ENCODE results near the gene FMN2. TPM values are rescaled to one million over a fixed set of nuclear protein-coding genes. Genes with fewer than 3 reads are reported as not detected.

The FMN2 gene
- total RNA-seq, 2 donors from 2014 or later, result 0.26 to 0.33 TPM

DNA sequence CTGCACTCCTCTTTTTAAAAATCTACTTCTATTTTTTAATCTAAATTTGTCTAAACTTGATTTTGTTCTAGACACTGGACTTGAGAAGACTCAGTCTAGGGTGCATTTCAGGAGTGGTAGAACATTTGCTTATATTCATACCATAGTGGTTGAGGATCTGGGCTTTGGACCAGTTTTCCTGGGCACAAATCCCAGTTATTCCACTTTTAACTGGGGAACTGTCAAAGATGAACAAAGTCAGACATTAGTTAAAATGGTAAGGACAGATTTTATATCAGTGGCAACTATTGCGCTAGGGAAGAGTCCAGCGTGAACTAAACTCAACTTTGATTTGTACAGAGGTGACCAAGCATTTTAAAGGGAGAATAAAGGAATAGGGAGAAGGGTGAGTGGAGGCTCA, 102.4 kb downstream of the FMN2 start:
- H3K27me3 ChIP-seq, result no peaks in the 10 kb centered on the region
- TF ChIP-seq POLR2A (IDR thresholded peaks at IDR 0.05), result no peak
- TF ChIP-seq, protein P1, sequence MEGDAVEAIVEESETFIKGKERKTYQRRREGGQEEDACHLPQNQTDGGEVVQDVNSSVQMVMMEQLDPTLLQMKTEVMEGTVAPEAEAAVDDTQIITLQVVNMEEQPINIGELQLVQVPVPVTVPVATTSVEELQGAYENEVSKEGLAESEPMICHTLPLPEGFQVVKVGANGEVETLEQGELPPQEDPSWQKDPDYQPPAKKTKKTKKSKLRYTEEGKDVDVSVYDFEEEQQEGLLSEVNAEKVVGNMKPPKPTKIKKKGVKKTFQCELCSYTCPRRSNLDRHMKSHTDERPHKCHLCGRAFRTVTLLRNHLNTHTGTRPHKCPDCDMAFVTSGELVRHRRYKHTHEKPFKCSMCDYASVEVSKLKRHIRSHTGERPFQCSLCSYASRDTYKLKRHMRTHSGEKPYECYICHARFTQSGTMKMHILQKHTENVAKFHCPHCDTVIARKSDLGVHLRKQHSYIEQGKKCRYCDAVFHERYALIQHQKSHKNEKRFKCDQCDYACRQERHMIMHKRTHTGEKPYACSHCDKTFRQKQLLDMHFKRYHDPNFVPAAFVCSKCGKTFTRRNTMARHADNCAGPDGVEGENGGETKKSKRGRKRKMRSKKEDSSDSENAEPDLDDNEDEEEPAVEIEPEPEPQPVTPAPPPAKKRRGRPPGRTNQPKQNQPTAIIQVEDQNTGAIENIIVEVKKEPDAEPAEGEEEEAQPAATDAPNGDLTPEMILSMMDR (IDR thresholded peaks at IDR 0.05), result no peak
- intact Hi-C loops (cut with DNase I), result no loop called here
- no peak overlapping the region for H3K4me3 ChIP-seq
- no peaks in the 10 kb centered on the region for H3K4me1 ChIP-seq
- DNase-seq (no peak), ATAC-seq (no peak)
- H3K36me3 ChIP-seq (replicated peaks in 1 of 2; ENCODE audit: insufficient read depth in 1 of 2, low read depth in 2 of 2), result no peaks in the 10 kb centered on the region
- no peaks in the 10 kb centered on the region for H3K9me3 ChIP-seq
- 88 to 90% methylated on average over 2 of the region's 2 CpGs for WGBS, 2 donors
- H3K27ac ChIP-seq, result no peak overlapping the region

DNA sequence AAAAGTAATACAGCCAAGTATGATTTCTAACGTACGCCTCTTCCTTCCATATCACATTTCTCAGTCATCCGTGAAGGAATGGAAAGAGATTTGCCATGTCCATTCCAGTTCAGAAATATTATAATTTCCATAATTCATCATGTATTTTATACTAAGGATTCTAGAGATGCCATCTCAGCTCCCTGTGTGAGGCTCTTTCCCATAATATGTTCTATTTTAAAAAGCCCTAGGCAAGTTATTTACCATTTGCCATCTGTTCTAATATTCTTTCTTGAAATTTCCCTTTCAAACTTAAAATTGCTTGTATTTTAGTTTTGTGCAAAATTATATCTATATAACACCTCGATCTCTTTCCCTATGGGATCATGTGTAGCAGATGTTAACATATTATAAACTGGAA, 106.7 kb downstream of the FMN2 start:
- Histone ChIP-seq H3K27ac (no peak overlapping the region), H3K27me3 (no peaks in the 10 kb centered on the region), H3K4me3 (no peak overlapping the region), H3K9me3 (peaks cover 0 to 7% (median 0%) of the 10 kb centered on the region in 3 donors), H3K36me3 (replicated peaks in 1 of 2; ENCODE audit: insufficient read depth in 1 of 2, low read depth in 2 of 2) (no peaks in the 10 kb centered on the region), H3K4me1 (no peaks in the 10 kb centered on the region)
- intact Hi-C loops (cut with DNase I), result no loop called here
- no peak for ATAC-seq
- WGBS, 2 donors, result 65 to 87% methylated on average over 4 of the region's 4 CpGs
- DNase-seq, result no peak
- TF ChIP-seq, protein P1 (IDR thresholded peaks at IDR 0.05), result no peak
- no peak for TF ChIP-seq POLR2A (IDR thresholded peaks at IDR 0.05)

DNA sequence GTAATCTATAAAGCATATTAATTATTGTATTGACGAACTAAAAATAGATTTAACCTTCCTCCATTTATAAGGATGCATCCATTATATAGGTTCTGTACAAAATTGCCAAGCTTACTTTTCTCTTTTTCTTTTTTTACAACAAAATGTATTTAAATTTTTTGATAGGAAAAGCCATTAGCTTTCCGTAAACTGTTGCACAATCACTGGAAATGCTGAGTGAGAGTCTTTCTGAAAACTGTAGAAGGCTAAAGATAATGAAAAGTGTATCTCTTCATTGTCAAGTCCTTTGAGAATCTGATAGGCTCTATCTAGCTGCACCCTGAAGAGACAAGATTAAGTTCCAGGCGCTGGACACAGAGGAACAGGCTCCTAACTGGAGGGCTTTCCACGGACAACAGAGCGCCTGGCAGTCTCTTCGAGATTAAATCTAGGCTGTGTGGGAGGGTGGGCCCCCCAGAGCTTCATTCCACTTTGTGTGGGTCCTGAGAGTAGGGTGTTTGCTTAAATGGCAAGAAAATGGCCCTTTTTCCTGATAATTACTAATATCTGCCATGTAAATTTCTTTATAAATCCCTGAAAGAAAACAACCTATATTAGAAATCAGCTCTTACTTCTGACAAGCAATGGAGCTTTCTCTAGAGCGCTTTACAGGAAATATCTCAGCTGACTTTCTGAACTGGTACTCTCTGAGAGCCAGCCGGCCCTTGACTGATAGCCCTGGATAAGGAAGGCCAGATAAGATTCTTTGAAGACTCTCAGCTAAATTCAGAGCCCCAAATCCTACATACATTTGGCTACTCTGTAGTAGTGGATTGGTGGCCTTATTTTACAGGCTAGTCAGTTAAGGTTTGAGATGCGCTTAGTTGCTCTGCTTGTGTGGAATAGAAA, 108.3 kb downstream of the FMN2 start:
- Histone ChIP-seq H3K36me3 (replicated peaks in 1 of 2; ENCODE audit: insufficient read depth in 1 of 2, low read depth in 2 of 2) (no peaks in the 10 kb centered on the region), H3K27ac (no peak overlapping the region), H3K9me3 (peaks cover 0 to 7% (median 0%) of the 10 kb centered on the region in 3 donors), H3K4me1 (no peaks in the 10 kb centered on the region), H3K4me3 (no peak overlapping the region), H3K27me3 (no peaks in the 10 kb centered on the region)
- 49% methylated on average over 9 of the region's 9 CpGs for WGBS, 2 donors
- intact Hi-C loops (cut with DNase I), result no loop called here
- ATAC-seq, result no peak
- no peak for DNase-seq
- TF ChIP-seq, protein P1 (IDR thresholded peaks at IDR 0.05), result no peak
- TF ChIP-seq POLR2A (IDR thresholded peaks at IDR 0.05), result no peak

DNA sequence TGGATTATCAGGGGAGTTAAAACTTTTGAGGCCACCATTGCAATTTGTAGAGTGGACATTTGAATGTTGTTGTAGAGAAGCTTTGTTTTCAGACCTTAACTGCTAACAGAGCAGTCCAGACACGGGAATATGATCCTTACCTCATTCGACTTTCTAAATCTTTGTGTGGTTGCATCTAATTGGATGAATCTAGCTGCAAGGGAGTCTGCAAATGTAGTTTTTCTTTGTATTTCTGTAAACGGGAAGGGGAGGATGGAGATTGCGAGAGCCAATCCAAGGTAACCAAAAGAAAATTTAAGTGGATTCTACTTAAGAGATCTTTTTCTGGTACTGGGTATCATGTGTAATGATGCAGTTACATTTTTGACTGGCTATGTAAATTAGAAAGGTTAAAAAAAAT, 110.2 kb downstream of the FMN2 start:
- Histone ChIP-seq H3K36me3 (replicated peaks in 1 of 2; ENCODE audit: insufficient read depth in 1 of 2, low read depth in 2 of 2) (no peaks in the 10 kb centered on the region), H3K9me3 (peaks cover 0 to 7% (median 0%) of the 10 kb centered on the region in 3 donors), H3K27me3 (no peaks in the 10 kb centered on the region), H3K4me3 (no peak overlapping the region), H3K27ac (no peak overlapping the region), H3K4me1 (no peaks in the 10 kb centered on the region)
- intact Hi-C loops (cut with DNase I), result no loop called here
- DNase-seq, result no peak
- TF ChIP-seq POLR2A (IDR thresholded peaks at IDR 0.05), result no peak
- TF ChIP-seq, protein P1 (IDR thresholded peaks at IDR 0.05), result no peak
- no peak for ATAC-seq
- WGBS, 2 donors, result 64 to 73% methylated on average over 4 of the region's 4 CpGs

Measured in body of pancreas (tissue), 4 donors.